K562 (cell line): ENCODE results near the gene GYS1. TPM values are rescaled to one million over a fixed set of nuclear protein-coding genes. Genes with fewer than 3 reads are reported as not detected.

Experiments used
- ATAC-seq: fragments of 200-7000 bp; cut with Tn5 transposase; 3 replicates; pipeline ENCODE4 v1.9.1; 2020; ENCODE audit warnings: moderate library complexity
- BruUV-seq: library from RNA; stranded (reverse); fragments of 400-500 nt; replicated peaks from 2 replicates; lab custom pipeline; 2021; lab: Mats Ljungman, UMichigan
- CTCF ChIA-PET: fragments of 300-600 bp; formaldehyde crosslinking; extraction: SDS; loops from one replicate; lab custom pipeline; 2021; ENCODE audit warnings: low intra/inter-chr PET ratio; lab: Yijun Ruan, JAX
- POLR2A ChIA-PET: fragments of 300-600, 350-650 bp; sonication (Branson Sonifier 250); formaldehyde crosslinking; extraction: SDS; loops from one replicate; lab custom pipeline; 2021; ENCODE audit warnings: antibody characterized with exemption, inconsistent platforms; lab: Yijun Ruan, JAX
- DNase-seq, 4 experiments: peaks; one replicate each; pipeline versions ENCODE4 v3.0.0 to v3.0.0-alpha.2; 2011 to 2018; ENCODE audit warnings: low spot score in 3 of 4, mixed read lengths in 3 of 4; ENCODE audit errors: extremely low read depth in 1 of 4
- FAIRE-seq: peaks from 2 replicates; lab custom pipeline; 2011; peaks lifted over from hg19 to GRCh38; lab: Jason Lieb, UNC
- H2AFZ ChIP-seq: 2 replicates; pipeline ENCODE4 v1.6.0; 2011; ENCODE audit warnings: low read depth, low read length, control low read depth, inconsistent platforms
- H3K27ac ChIP-seq: fragments of 200-600 bp; 3 replicates; pipeline ENCODE4 v1.8.0; 2011; ENCODE audit warnings: low read depth, mild to moderate bottlenecking, control low read depth, inconsistent platforms, low read length, moderate library complexity, mixed read lengths; ENCODE audit errors: extremely low read depth
- H3K27me3 ChIP-seq, 2 experiments: fragments of 300-600 bp in 1 of 2; 2 replicates in 1 of 2; 3 replicates in 1 of 2; pipeline versions ENCODE4 v1.6.0 to v1.8.0; 2011; ENCODE audit warnings: inconsistent platforms in 2 of 2, low read length in 2 of 2, mild to moderate bottlenecking in 1 of 2, mixed read lengths in 1 of 2, moderate library complexity in 1 of 2; ENCODE audit not compliant: control insufficient read depth in 2 of 2, insufficient read depth in 2 of 2
- H3K36me3 ChIP-seq: fragments of 300-600 bp; 3 replicates; pipeline ENCODE4 v1.8.0; 2011; ENCODE audit warnings: mild to moderate bottlenecking, low read length, inconsistent platforms; ENCODE audit not compliant: control insufficient read depth, insufficient read depth
- H3K4me1 ChIP-seq, 2 experiments: fragments of 200-600 bp in 1 of 2; replicated peaks in 1 of 2; 2 replicates in 1 of 2; 3 replicates in 1 of 2; pipeline versions ENCODE4 v1.5.1 to v1.8.0; 2011; ENCODE audit warnings: inconsistent platforms in 2 of 2, low read length in 2 of 2, mild to moderate bottlenecking in 1 of 2, mixed read lengths in 1 of 2, moderate library complexity in 1 of 2; ENCODE audit not compliant: control insufficient read depth in 2 of 2, insufficient read depth in 2 of 2
- H3K4me2 ChIP-seq: 2 replicates; pipeline ENCODE4 v1.6.1; 2011; ENCODE audit warnings: low read length, control low read depth, inconsistent platforms, mixed read lengths; ENCODE audit not compliant: insufficient read depth
- H3K4me3 ChIP-seq: fragments of 200-600 bp; sonication (generic), shearing (Covaris generic); 2 replicates; pipeline ENCODE4 v1.5.1; 2016; ENCODE audit warnings: control low read depth, inconsistent platforms
- H3K79me2 ChIP-seq: fragments of 200-600 bp; 3 replicates; pipeline ENCODE4 v1.8.0; 2011; ENCODE audit warnings: low read length, inconsistent platforms; ENCODE audit not compliant: control insufficient read depth, insufficient read depth
- H3K9ac ChIP-seq, 2 experiments: 2 replicates each; pipeline versions ENCODE4 v1.6.0 to v1.6.1; 2011; ENCODE audit warnings: low read depth in 2 of 2, low read length in 2 of 2, control low read depth in 1 of 2, inconsistent platforms in 1 of 2, mild to moderate bottlenecking in 1 of 2, mixed read lengths in 1 of 2; ENCODE audit not compliant: insufficient read depth in 1 of 2
- H3K9me1 ChIP-seq: one replicate; pipeline ENCODE4 v1.6.0; 2011; ENCODE audit warnings: inconsistent platforms, mild to moderate bottlenecking, low read length, moderate library complexity; ENCODE audit not compliant: control insufficient read depth, insufficient read depth
- H3K9me3 ChIP-seq: replicated peaks from 2 replicates; pipeline ENCODE4 v1.5.1; 2011; ENCODE audit warnings: low read depth, low read length, inconsistent platforms; ENCODE audit not compliant: control insufficient read depth, insufficient read depth
- H4K20me1 ChIP-seq: replicated peaks from 2 replicates; pipeline ENCODE4 v1.6.1; 2011; ENCODE audit warnings: low read length, inconsistent platforms, mixed read lengths; ENCODE audit not compliant: control insufficient read depth, insufficient read depth
- CHD7 ChIP-seq: fragments of 200-600 bp; sonication (generic); IDR thresholded peaks from one replicate; pipeline ENCODE4 v1.6.1; 2012; ENCODE audit warnings: mild to moderate bottlenecking, low read depth, low read length, inconsistent platforms
- FOXJ3 ChIP-seq: sonication (generic); formaldehyde crosslinking; IDR thresholded peaks from 2 replicates; pipeline ENCODE4 v1.4.0; 2020; ENCODE audit warnings: mild to moderate bottlenecking, missing genetic modification reagents
- HEY1 ChIP-seq: fragments of 250-450 bp; sonication (Bioruptor Pico); IDR thresholded peaks from 2 replicates; pipeline ENCODE4 v1.5.0; 2020; ENCODE audit warnings: mild to moderate bottlenecking, moderate library complexity, borderline replicate concordance
- MNT ChIP-seq, 2 experiments: fragments of 450-650 bp; conservative IDR thresholded peaks; 2 replicates each; pipeline ENCODE4 v1.6.1; 2017; ENCODE audit warnings: mild to moderate bottlenecking in 2 of 2, moderate library complexity in 2 of 2
- POLR2A ChIP-seq: fragments of 450-650 bp; conservative IDR thresholded peaks from 2 replicates; pipeline ENCODE4 v1.6.1; 2016
- ZNF780A ChIP-seq: fragments of 250-450 bp; sonication (Bioruptor Pico); IDR thresholded peaks from 2 replicates; pipeline ENCODE4 v1.5.0; 2021; ENCODE audit warnings: mild to moderate bottlenecking
- WGBS: fragments of 100-300 bp; shearing (Covaris generic); methylation state at CpG from one replicate; pipeline ENCODE4 v1.1.6; 2016; ENCODE audit warnings: low coverage, mixed read lengths; ENCODE audit not compliant: insufficient coverage; ENCODE audit errors: missing lambda C conversion rate; 5-methylcytosine and 5-hydroxymethylcytosine counted together
- in situ Hi-C: fragments of 300-500 bp; cut with MboI; formaldehyde crosslinking; loops from 4 replicates; pipeline ENCODE4 v1.15.0; 2018; ENCODE audit warnings: inconsistent platforms, mixed read lengths
- intact Hi-C: fragments of 100-400 bp; cut with micrococcal nuclease; formaldehyde crosslinking; loops from 2 replicates; pipeline ENCODE4 v1.14.2; 2022
- polyA plus RNA-seq, 8 experiments: library from polyadenylated mRNA; depleted of rRNA in 4 of 8; stranded (reverse) in 5 of 8; unstranded in 3 of 8; fragments of >200 nt; fragmentation: Nextera tagmentation in 2 of 8; fragmentation: Illumina TruSeq in 1 of 8; extraction: Ambion mirVana in 2 of 8; extraction: Trizol in 1 of 8; gene quantifications; 2 replicates each; pipeline versions ENCODE4 v1.2.1 to v1.2.3, GENCODE V29; 2011 to 2014; ENCODE audit warnings: inconsistent platforms in 1 of 8, missing spikeins in 1 of 8
- total RNA-seq, 7 experiments: library from RNA; depleted of rRNA in 6 of 7; stranded (reverse); fragments of >200 nt in 6 of 7; fragmentation: Illumina TruSeq in 2 of 7; extraction: Trizol in 2 of 7; gene quantifications; 2 replicates each; pipeline versions ENCODE4 v1.2.1 to v1.2.3, GENCODE V29; 2011 to 2021; ENCODE audit warnings: low replicate concordance in 1 of 7

GYS1 gene
- total and polyA plus RNA-seq, 9 of the 15 experiments (the other 6 are each of a cell fraction or from before 2014, with no cell fraction given): 1.9 to 31.1 (median 15.2) TPM

- peaks cover 9% of the 10 kb centered on the region; the same call in 1 of the 2 replicates for H4K20me1 ChIP-seq
- peak; percentile 68 for FAIRE-seq
- H3K4me1 ChIP-seq: peaks cover 15 to 47% of the 10 kb centered on the region in 2 experiments; a peak in 4 of 5 replicates
- H2AFZ ChIP-seq: no peak overlapping the region
- DNase-seq: peak in 2 of 4 experiments; percentile 45 to 66
- intact Hi-C loops: no loop called here
- H3K27me3 ChIP-seq: no peaks in the 10 kb centered on the region
- H3K79me2 ChIP-seq: no peaks in the 10 kb centered on the region
- H3K27ac ChIP-seq: peak overlapping the region; percentile 12; the same call in 2 of the 3 replicates
- peaks cover 3% of the 10 kb centered on the region for H3K9me1 ChIP-seq
- ATAC-seq: peak; percentile 5; the same call in 1 of the 3 replicates
- no peak overlapping the region for H3K4me3 ChIP-seq
- no peak overlapping the region for H3K9ac ChIP-seq
- no TSS peak for BruUV-seq
- in situ Hi-C loops: no loop called here
- ChIA-PET POLR2A (interaction anchor here (0.8 to 1.3 kb wide), 3 partner anchors 9 to 13 kb away, joined by 3 to 5 read pairs (median 5); no protein-coding TSS in a partner anchor), CTCF (no interaction called here)
- H3K4me2 ChIP-seq: no peak overlapping the region
- WGBS: 72% methylated on average over 28 of the region's 32 CpGs
- peaks cover 70% of the 10 kb centered on the region; the same call in 2 of the 3 replicates for H3K36me3 ChIP-seq
- H3K9me3 ChIP-seq: no peaks in the 10 kb centered on the region
- TF ChIP-seq FOXJ3 (CRISPR knock-in tag): no peak
- TF ChIP-seq CHD7: no peak
- TF ChIP-seq MNT (conservative IDR thresholded peaks at IDR 0.05): no peak
- TF ChIP-seq ZNF780A (CRISPR knock-in tag): no peak
- TF ChIP-seq POLR2A: 0 out of 2 replicates have a peak, but pooled peaks have one; percentile 29
- TF ChIP-seq HEY1: no peak
Measured at GRCh38 chr19:49014123-49014869, 21.2 kb upstream of the GYS1 start.
